Esophagus muscularis mucosa (tissue), 4 donors: Measurements from ENCODE around the gene RASGRF2. TPM values are rescaled to one million over a fixed set of nuclear protein-coding genes. Genes with fewer than 3 reads are reported as not detected.

Experiments used
- DNase-seq: peaks from one replicate; pipeline ENCODE4 v3.0.0-alpha.2; 2017; ENCODE audit errors: extremely low spot score
- H3K27ac ChIP-seq, 4 donors: fragments of 200-600 bp; sonication (generic); replicated peaks in 1 of 4; 1 replicate in 3 of 4; 2 replicates in 1 of 4; pipeline ENCODE4 v1.5.1; 2016 to 2019; ENCODE audit warnings: mild to moderate bottlenecking in 1 of 4
- H3K27me3 ChIP-seq, 4 donors: fragments of 200-600 bp; sonication (generic); one replicate each; pipeline versions ENCODE4 v1.5.1 to v1.6.0; 2016 to 2019
- H3K36me3 ChIP-seq, 4 donors: fragments of 200-600 bp; sonication (generic); one replicate each; pipeline ENCODE4 v1.5.1; 2016 to 2019
- H3K4me1 ChIP-seq, 4 donors: fragments of 200-600 bp; sonication (generic); one replicate each; pipeline ENCODE4 v1.5.1; 2016 to 2019
- H3K4me3 ChIP-seq, 4 donors: fragments of 200-600 bp; sonication (generic); 1 replicate in 2 of 4; 2 replicates in 2 of 4; pipeline ENCODE4 v1.5.1; 2016 to 2019; ENCODE audit warnings: mild to moderate bottlenecking in 4 of 4, moderate library complexity in 1 of 4
- H3K9me3 ChIP-seq, 4 donors: fragments of 200-600 bp; sonication (generic); 1 replicate in 3 of 4; 2 replicates in 1 of 4; pipeline ENCODE4 v1.5.1; 2016 to 2019
- EP300 ChIP-seq: sonication (generic); formaldehyde crosslinking; IDR thresholded peaks from one replicate; pipeline ENCODE4 v1.6.1; 2017; ENCODE audit warnings: antibody characterized with exemption
- POLR2A ChIP-seq: fragments of 450-650 bp; IDR thresholded peaks from one replicate; pipeline ENCODE4 v1.6.1; 2017; ENCODE audit warnings: antibody characterized with exemption, moderate library complexity, mild to moderate bottlenecking, low read depth
- POLR2AphosphoS5 ChIP-seq, 2 donors: sonication (generic); formaldehyde crosslinking; IDR thresholded peaks; one replicate each; pipeline ENCODE4 v1.6.1; 2017; ENCODE audit warnings: antibody characterized with exemption in 2 of 2
- WGBS: methylation state at CpG from one replicate; pipeline ENCODE4 v1.1.5; 2018; 5-methylcytosine and 5-hydroxymethylcytosine counted together
- intact Hi-C: fragments of 100-400 bp; cut with DNase I; formaldehyde crosslinking; loops from one replicate; pipeline ENCODE4 v1.15.1; 2023
- total RNA-seq, 4 donors: library from RNA; depleted of rRNA; stranded (reverse); fragments of >200 nt; gene quantifications; one replicate each; pipeline versions ENCODE4 v1.1.0 to v1.2.1, GENCODE V29; 2016
- TF ChIP-seq, protein P1 (sequence below), 3 experiments: fragments of 200-600 bp in 2 of 3; fragments of 450-650 bp in 1 of 3; sonication (generic) in 2 of 3; IDR thresholded peaks; one replicate each; pipeline ENCODE4 v1.5.1; 2017 to 2019; ENCODE audit warnings: antibody characterized with exemption in 3 of 3, mild to moderate bottlenecking in 2 of 3, moderate library complexity in 1 of 3

Gene RASGRF2
- total RNA-seq, 4 donors from 2014 or later, result 4.2 to 7.6 (median 5.9) TPM

DNA sequence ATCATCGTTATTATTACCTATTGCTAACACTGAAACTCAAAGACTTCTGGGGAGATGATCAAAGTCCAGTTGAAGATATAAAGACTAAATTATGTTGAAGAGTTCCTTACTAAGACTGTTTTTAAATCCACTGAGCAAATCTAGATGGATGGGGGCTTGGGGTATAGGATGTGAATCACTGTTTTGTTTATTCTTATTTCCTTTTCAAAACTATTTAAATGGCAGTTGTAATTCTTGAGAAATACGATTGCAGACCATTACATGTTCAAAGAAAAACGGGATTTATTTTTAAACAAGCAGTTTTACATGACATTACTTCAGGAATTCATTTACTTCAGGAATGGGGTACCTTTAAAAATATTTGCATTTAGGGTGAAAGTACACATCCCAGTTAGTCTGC, 4.3 kb downstream of the RASGRF2 start:
- DNase-seq, result no peak
- peaks cover 10 to 30% (median 21%) of the 10 kb centered on the region in 4 donors for H3K4me1 ChIP-seq
- intact Hi-C loops, result no loop called here
- 41% methylated on average over 3 of the region's 3 CpGs for WGBS
- peaks cover 0 to 35% (median 0%) of the 10 kb centered on the region in 4 donors for H3K27me3 ChIP-seq
- no peaks in the 10 kb centered on the region for H3K9me3 ChIP-seq
- H3K4me3 ChIP-seq, result no peak overlapping the region
- H3K36me3 ChIP-seq, result no peaks in the 10 kb centered on the region
- H3K27ac ChIP-seq, result peak overlapping the region in 3 of 4 donors; percentile 2 to 10 (median 4)
- TF ChIP-seq, protein P1, sequence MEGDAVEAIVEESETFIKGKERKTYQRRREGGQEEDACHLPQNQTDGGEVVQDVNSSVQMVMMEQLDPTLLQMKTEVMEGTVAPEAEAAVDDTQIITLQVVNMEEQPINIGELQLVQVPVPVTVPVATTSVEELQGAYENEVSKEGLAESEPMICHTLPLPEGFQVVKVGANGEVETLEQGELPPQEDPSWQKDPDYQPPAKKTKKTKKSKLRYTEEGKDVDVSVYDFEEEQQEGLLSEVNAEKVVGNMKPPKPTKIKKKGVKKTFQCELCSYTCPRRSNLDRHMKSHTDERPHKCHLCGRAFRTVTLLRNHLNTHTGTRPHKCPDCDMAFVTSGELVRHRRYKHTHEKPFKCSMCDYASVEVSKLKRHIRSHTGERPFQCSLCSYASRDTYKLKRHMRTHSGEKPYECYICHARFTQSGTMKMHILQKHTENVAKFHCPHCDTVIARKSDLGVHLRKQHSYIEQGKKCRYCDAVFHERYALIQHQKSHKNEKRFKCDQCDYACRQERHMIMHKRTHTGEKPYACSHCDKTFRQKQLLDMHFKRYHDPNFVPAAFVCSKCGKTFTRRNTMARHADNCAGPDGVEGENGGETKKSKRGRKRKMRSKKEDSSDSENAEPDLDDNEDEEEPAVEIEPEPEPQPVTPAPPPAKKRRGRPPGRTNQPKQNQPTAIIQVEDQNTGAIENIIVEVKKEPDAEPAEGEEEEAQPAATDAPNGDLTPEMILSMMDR (IDR thresholded peaks at IDR 0.05), result no peak
- no peak for TF ChIP-seq POLR2A
- no peak for TF ChIP-seq EP300
- TF ChIP-seq POLR2AphosphoS5 (IDR thresholded peaks at IDR 0.05), result no peak

DNA sequence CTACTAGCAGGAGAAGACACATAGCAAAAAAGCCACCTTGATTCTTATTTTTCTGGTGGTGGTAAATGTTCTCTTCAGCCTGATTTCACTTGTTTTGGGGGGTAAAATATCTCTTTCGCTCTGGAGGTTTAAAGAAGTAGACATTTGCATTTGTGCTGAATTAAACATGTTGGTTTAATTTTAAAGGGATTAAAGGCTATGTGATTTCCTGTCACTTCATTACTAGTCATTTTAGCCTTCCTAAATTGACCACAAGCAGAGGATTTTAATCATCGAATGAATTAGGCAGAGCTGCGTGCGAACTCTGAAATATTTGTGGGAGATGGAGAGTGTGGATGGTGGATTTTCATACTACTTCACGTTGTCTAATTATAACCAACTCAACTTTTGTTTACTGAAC, 4.8 kb downstream of the RASGRF2 start:
- intact Hi-C loops, result no loop called here
- Histone ChIP-seq H3K36me3 (no peaks in the 10 kb centered on the region), H3K4me3 (no peak overlapping the region), H3K9me3 (no peaks in the 10 kb centered on the region), H3K27me3 (peaks cover 0 to 30% (median 0%) of the 10 kb centered on the region in 4 donors), H3K4me1 (peaks cover 10 to 26% (median 21%) of the 10 kb centered on the region in 4 donors), H3K27ac (peak overlapping the region in 2 of 4 donors; percentile 2 to 10)
- no peak for TF ChIP-seq POLR2A
- no peak for TF ChIP-seq EP300
- no peak for TF ChIP-seq POLR2AphosphoS5 (IDR thresholded peaks at IDR 0.05)
- TF ChIP-seq, protein P1 (IDR thresholded peaks at IDR 0.05), result no peak
- 82% methylated on average over 5 of the region's 5 CpGs for WGBS
- no peak for DNase-seq

DNA sequence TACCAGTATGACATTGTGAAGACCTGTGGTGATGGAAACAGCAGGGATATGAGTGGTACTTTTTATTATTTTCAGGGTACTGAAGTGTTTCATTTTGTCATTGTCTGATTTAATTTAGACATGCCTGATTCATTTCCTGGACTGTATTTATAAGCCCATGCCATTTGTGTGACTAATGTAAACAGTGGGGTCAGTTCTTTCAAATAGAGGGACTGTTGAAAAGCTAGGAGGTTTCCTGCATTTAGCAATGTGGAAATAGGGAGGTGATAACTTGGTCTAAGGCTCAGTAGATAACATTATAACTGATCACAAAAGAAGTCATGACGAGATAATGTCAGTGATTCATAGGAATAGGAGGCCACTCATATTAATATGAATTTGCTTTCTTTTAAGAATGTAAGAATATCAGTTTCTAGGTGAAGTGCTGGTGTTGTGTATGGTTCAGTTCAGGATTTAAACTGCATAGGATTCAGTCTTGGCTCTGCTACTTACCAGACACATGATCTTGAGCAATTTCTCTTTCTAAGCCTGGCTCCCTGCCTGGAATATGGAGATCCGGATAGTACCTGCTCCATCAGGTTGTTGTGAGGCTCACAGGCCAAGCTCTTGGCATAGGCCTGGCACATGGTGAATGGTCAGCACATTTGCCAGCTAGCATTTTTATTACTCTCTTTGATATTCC, 7.5 kb downstream of the RASGRF2 start:
- peaks cover 0 to 9% (median 0%) of the 10 kb centered on the region in 4 donors for H3K27me3 ChIP-seq
- peak in 1 of 2 donors; percentile 54 for TF ChIP-seq POLR2AphosphoS5 (IDR thresholded peaks at IDR 0.05)
- no peak for TF ChIP-seq POLR2A
- peaks cover 8 to 19% (median 12%) of the 10 kb centered on the region in 4 donors for H3K4me1 ChIP-seq
- H3K4me3 ChIP-seq, result no peak overlapping the region
- no peaks in the 10 kb centered on the region for H3K9me3 ChIP-seq
- peak overlapping the region in 3 of 4 donors; percentile 11 to 62 (median 17) for H3K27ac ChIP-seq
- intact Hi-C loops, result no loop called here
- no peaks in the 10 kb centered on the region for H3K36me3 ChIP-seq
- no peak for DNase-seq
- 49% methylated on average over 2 of the region's 2 CpGs for WGBS

DNA sequence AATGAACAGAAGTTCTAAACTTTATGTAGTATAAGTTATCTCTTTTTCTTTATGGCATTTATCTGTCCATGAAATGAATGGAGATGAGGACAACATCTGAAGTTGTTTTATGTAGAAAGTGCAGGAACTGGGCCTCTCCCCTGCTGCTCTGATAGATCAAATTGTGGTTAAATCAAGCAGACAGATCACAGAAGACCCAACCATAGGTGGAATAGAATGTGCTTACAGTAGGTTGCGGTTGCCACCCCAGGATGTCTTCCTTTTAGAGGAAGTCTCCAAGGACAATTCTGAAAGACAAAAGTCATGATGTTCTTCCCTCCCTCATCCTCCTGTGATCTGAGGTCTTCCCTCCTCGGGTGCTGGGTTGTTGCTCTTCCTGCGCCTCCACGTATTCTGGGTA, 12.9 kb downstream of the RASGRF2 start:
- peaks cover 7 to 10% (median 7%) of the 10 kb centered on the region in 4 donors for H3K4me1 ChIP-seq
- intact Hi-C loops, result no loop called here
- no peaks in the 10 kb centered on the region for H3K9me3 ChIP-seq
- TF ChIP-seq EP300, result no peak
- TF ChIP-seq, protein P1 (IDR thresholded peaks at IDR 0.05), result no peak
- TF ChIP-seq POLR2AphosphoS5 (IDR thresholded peaks at IDR 0.05), result no peak
- TF ChIP-seq POLR2A, result no peak
- H3K4me3 ChIP-seq, result no peak overlapping the region
- no peak for DNase-seq
- H3K27ac ChIP-seq, result no peak overlapping the region
- no peaks in the 10 kb centered on the region for H3K36me3 ChIP-seq
- H3K27me3 ChIP-seq, result no peaks in the 10 kb centered on the region
- WGBS, result 91% methylated on average over 4 of the region's 4 CpGs

DNA sequence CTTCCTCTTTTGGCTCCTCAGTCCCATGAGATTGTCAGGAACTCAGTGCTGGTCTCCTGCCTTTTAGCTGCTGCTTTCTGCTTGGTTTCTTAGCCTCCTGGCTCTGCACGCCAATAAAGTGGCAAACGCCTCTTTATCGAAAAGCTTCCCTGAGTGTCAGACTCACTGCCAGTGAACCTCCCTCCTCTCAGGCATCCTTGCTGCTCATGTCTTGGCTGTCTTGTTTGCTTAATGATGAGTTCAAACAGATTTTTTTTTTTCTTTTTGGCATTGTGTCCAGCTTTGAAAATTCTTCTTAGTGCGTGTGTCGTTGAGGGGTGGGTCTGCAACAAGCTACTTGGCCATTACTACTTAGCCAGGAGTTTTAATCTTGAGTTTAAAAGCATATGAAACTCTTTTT, 14.9 kb downstream of the RASGRF2 start:
- TF ChIP-seq POLR2A (no peak), POLR2AphosphoS5 (IDR thresholded peaks at IDR 0.05) (no peak), EP300 (no peak)
- TF ChIP-seq, protein P1 (IDR thresholded peaks at IDR 0.05), result no peak
- DNase-seq, result no peak
- Histone ChIP-seq H3K4me3 (no peak overlapping the region), H3K9me3 (no peaks in the 10 kb centered on the region), H3K36me3 (no peaks in the 10 kb centered on the region), H3K4me1 (peaks cover 0 to 6% (median 3%) of the 10 kb centered on the region in 4 donors), H3K27ac (peak overlapping the region; percentile 7 to 23 (median 12)), H3K27me3 (no peaks in the 10 kb centered on the region)
- 31% methylated on average over 5 of the region's 5 CpGs for WGBS
- intact Hi-C loops, result no loop called here
